HepG2 (cell line): ENCODE data around the gene GPR107. TPM values are rescaled to one million over a fixed set of nuclear protein-coding genes. Genes with fewer than 3 reads are reported as not detected.

Experiments
- ATAC-seq: fragments of 200-7000 bp; cut with Tn5 transposase; 3 replicates; pipeline ENCODE4 v1.9.1; 2020; ENCODE audit warnings: mild to moderate bottlenecking, moderate library complexity
- BruUV-seq: library from RNA; stranded (reverse); fragments of 400-500 nt; replicated peaks from 2 replicates; lab custom pipeline; 2021; lab: Mats Ljungman, UMichigan
- CTCF ChIA-PET: fragments of 300-600 bp; formaldehyde crosslinking; extraction: SDS; loops from one replicate; lab custom pipeline; 2021; ENCODE audit warnings: low total read pairs, inconsistent platforms, low intra/inter-chr PET ratio; lab: Yijun Ruan, JAX
- POLR2A ChIA-PET: fragments of 350-600 bp; sonication (Branson Sonifier 250); formaldehyde crosslinking; loops from one replicate; lab custom pipeline; 2020; ENCODE audit warnings: antibody characterized with exemption, inconsistent platforms; lab: Yijun Ruan, JAX
- DNase-seq: peaks from one replicate; pipeline ENCODE4 v3.0.0-alpha.2; 2015; ENCODE audit warnings: low spot score
- FAIRE-seq: peaks from 3 replicates; lab custom pipeline; 2011; peaks lifted over from hg19 to GRCh38; lab: Jason Lieb, UNC
- H2AFZ ChIP-seq: one replicate; pipeline ENCODE4 v1.6.1; 2011; ENCODE audit warnings: low read length, inconsistent platforms
- H3K27ac ChIP-seq: fragments of 300-600 bp; 3 replicates; pipeline ENCODE4 v1.8.0; 2011; ENCODE audit warnings: mixed run types, mild to moderate bottlenecking, mixed read lengths, low read length, inconsistent platforms; ENCODE audit not compliant: insufficient read depth; ENCODE audit errors: extremely low read length
- H3K27me3 ChIP-seq, 2 experiments: fragments of 200-600 bp in 1 of 2; 2 replicates in 1 of 2; 3 replicates in 1 of 2; pipeline versions ENCODE4 v1.6.0 to v1.8.0; 2011; ENCODE audit warnings: low read length in 2 of 2, mild to moderate bottlenecking in 2 of 2, moderate library complexity in 2 of 2, inconsistent platforms in 1 of 2; ENCODE audit not compliant: insufficient read depth in 2 of 2, control insufficient read depth in 1 of 2
- H3K36me3 ChIP-seq, 2 experiments: fragments of 200-600 bp in 1 of 2; replicated peaks in 1 of 2; 2 replicates in 1 of 2; 3 replicates in 1 of 2; pipeline versions ENCODE4 v1.5.1 to v1.8.0; 2011; ENCODE audit warnings: low read length in 2 of 2, inconsistent platforms in 1 of 2; ENCODE audit not compliant: insufficient read depth in 2 of 2, control insufficient read depth in 1 of 2
- H3K4me1 ChIP-seq: 2 replicates; pipeline ENCODE4 v1.5.1; 2012; ENCODE audit warnings: low read length, inconsistent platforms; ENCODE audit not compliant: insufficient read depth
- H3K4me2 ChIP-seq: 2 replicates; pipeline ENCODE4 v1.6.0; 2011; ENCODE audit warnings: low read depth, low read length, inconsistent platforms
- H3K4me3 ChIP-seq, 3 experiments: fragments of 200-600 bp in 1 of 3; sonication (generic), shearing (Covaris generic) in 1 of 3; replicated peaks in 1 of 3; 2 replicates each; pipeline ENCODE4 v1.5.1; 2011 to 2016; ENCODE audit warnings: low read length in 3 of 3, inconsistent platforms in 2 of 3, low read depth in 2 of 3, mild to moderate bottlenecking in 2 of 3, control low read depth in 1 of 3, mixed read lengths in 1 of 3; ENCODE audit not compliant: insufficient read depth in 1 of 3
- H3K79me2 ChIP-seq: one replicate; pipeline ENCODE4 v1.6.1; 2011; ENCODE audit warnings: low read length, inconsistent platforms; ENCODE audit not compliant: insufficient read depth
- H3K9ac ChIP-seq: 2 replicates; pipeline ENCODE4 v1.6.0; 2011; ENCODE audit warnings: mild to moderate bottlenecking, low read depth, low read length, inconsistent platforms; ENCODE audit not compliant: insufficient read depth
- H3K9me3 ChIP-seq: 2 replicates; pipeline ENCODE4 v1.5.1; 2012; ENCODE audit warnings: mild to moderate bottlenecking, low read length
- H4K20me1 ChIP-seq: 2 replicates; pipeline ENCODE4 v1.6.0; 2011; ENCODE audit warnings: inconsistent platforms, mild to moderate bottlenecking, low read length, moderate library complexity; ENCODE audit not compliant: insufficient read depth
- BHLHE40 ChIP-seq: IDR thresholded peaks from 2 replicates; pipeline ENCODE4 v1.6.1; 2011; ENCODE audit warnings: low read length, improper control_type of control experiment
- BRCA1 ChIP-seq: sonication (generic); formaldehyde crosslinking; IDR thresholded peaks from 2 replicates; pipeline ENCODE4 v1.4.0; 2020; ENCODE audit warnings: missing genetic modification reagents
- GTF3A ChIP-seq: sonication (generic); formaldehyde crosslinking; conservative IDR thresholded peaks from 2 replicates; pipeline ENCODE4 v1.4.0; 2020; ENCODE audit warnings: mild to moderate bottlenecking, missing genetic modification reagents
- KDM3A ChIP-seq: IDR thresholded peaks from 2 replicates; pipeline ENCODE4 v1.6.1; 2018; ENCODE audit warnings: low read depth, missing compliant biosample characterization
- KDM4B ChIP-seq: sonication (generic); formaldehyde crosslinking; IDR thresholded peaks from 2 replicates; pipeline ENCODE4 v1.4.0; 2020; ENCODE audit warnings: missing genetic modification reagents
- KDM5A ChIP-seq: fragments of 200-600 bp; sonication (generic); IDR thresholded peaks from 2 replicates; pipeline ENCODE4 v1.7.0; 2018; ENCODE audit warnings: antibody characterized with exemption, mild to moderate bottlenecking, low read length, borderline replicate concordance
- PCBP1 ChIP-seq: fragments of 200-400 bp; formaldehyde crosslinking; IDR thresholded peaks from 2 replicates; pipeline ENCODE4 v1.6.1; 2017; ENCODE audit warnings: mild to moderate bottlenecking, low read depth, low read length, borderline replicate concordance
- RFX3 ChIP-seq: IDR thresholded peaks from 2 replicates; pipeline ENCODE4 v1.6.1; 2016; ENCODE audit warnings: missing biosample characterization, missing genetic modification reagents
- TEAD2 ChIP-seq: sonication (generic); formaldehyde crosslinking; IDR thresholded peaks from 2 replicates; pipeline ENCODE4 v1.9.0; 2021; ENCODE audit warnings: missing genetic modification reagents
- ZNF350 ChIP-seq: sonication (generic); formaldehyde crosslinking; IDR thresholded peaks from 2 replicates; pipeline ENCODE4 v1.4.0; 2020; ENCODE audit warnings: mild to moderate bottlenecking, low read depth, missing genetic modification reagents, borderline replicate concordance
- ZNF44 ChIP-seq: sonication (generic); formaldehyde crosslinking; IDR thresholded peaks from 2 replicates; pipeline ENCODE4 v1.5.1; 2020; ENCODE audit warnings: mild to moderate bottlenecking, missing genetic modification reagents
- ZNF496 ChIP-seq: sonication (generic); formaldehyde crosslinking; IDR thresholded peaks from 2 replicates; pipeline ENCODE4 v1.8.1; 2023; ENCODE audit warnings: mild to moderate bottlenecking, moderate library complexity, missing genetic modification reagents; ENCODE audit not compliant: insufficient replicate concordance
- ZNF556 ChIP-seq: sonication (generic); formaldehyde crosslinking; IDR thresholded peaks from 2 replicates; pipeline ENCODE4 v1.4.0; 2020; ENCODE audit warnings: mild to moderate bottlenecking, missing genetic modification reagents, borderline replicate concordance
- ZNF878 ChIP-seq: sonication (generic); formaldehyde crosslinking; IDR thresholded peaks from 2 replicates; pipeline ENCODE4 v1.8.1; 2023; ENCODE audit warnings: mild to moderate bottlenecking, missing genetic modification reagents, moderate library complexity
- WGBS: methylation state at CpG from one replicate; pipeline ENCODE4 v1.1.6; 2017; ENCODE audit warnings: low lambda C conversion rate; 5-methylcytosine and 5-hydroxymethylcytosine counted together
- in situ Hi-C: cut with HindIII; loops from 2 replicates; pipeline ENCODE4 v1.10.0; 2017; ENCODE audit warnings: low pct_unique_long_range_greater_than_20kb; ENCODE audit not compliant: extremely low pct_ligation_motif_present
- intact Hi-C: fragments of 100-400 bp; cut with micrococcal nuclease; formaldehyde crosslinking; loops from one replicate; pipeline ENCODE4 v1.10.0; 2022; ENCODE audit not compliant: unreplicated experiment
- polyA plus RNA-seq, 8 experiments: library from polyadenylated mRNA; depleted of rRNA in 3 of 8; stranded (reverse) in 7 of 8; unstranded in 1 of 8; fragments of >200 nt; fragmentation: Illumina TruSeq in 4 of 8; extraction: Trizol in 4 of 8; gene quantifications; 2 replicates each; pipeline versions ENCODE4 v1.2.1 to v1.2.3, GENCODE V29; 2011 to 2016; ENCODE audit warnings: low read depth in 4 of 8, missing spikeins in 1 of 8, mixed read lengths in 1 of 8; ENCODE audit not compliant: insufficient read depth in 1 of 8
- total RNA-seq, 5 experiments: library from RNA; depleted of rRNA; stranded (reverse); fragments of >200 nt; fragmentation: Illumina TruSeq; extraction: Trizol; gene quantifications; 2 replicates each; pipeline ENCODE4 v1.2.3, GENCODE V29; 2016; ENCODE audit warnings: low read depth in 1 of 5
- TF ChIP-seq, protein P1 (sequence below): sonication (generic); formaldehyde crosslinking; IDR thresholded peaks from 2 replicates; pipeline ENCODE4 v1.9.0; 2021; ENCODE audit warnings: missing genetic modification reagents, borderline replicate concordance
- TF ChIP-seq, protein P2 (sequence below): sonication (generic); formaldehyde crosslinking; IDR thresholded peaks from 2 replicates; pipeline ENCODE4 v1.5.0; 2020; ENCODE audit warnings: mild to moderate bottlenecking, missing genetic modification reagents, borderline replicate concordance

The GPR107 gene
- total and polyA plus RNA-seq, 2 of the 13 experiments (the other 11 are each of a cell fraction or from before 2014, with no cell fraction given) = 22.5 to 24.4 TPM

- Histone ChIP-seq H3K4me3 (no peak overlapping the region), H4K20me1 (no peaks in the 10 kb centered on the region), H3K4me2 (no peak overlapping the region), H3K9ac (no peak overlapping the region), H2AFZ (no peak overlapping the region), H3K4me1 (no peaks in the 10 kb centered on the region)
- in situ Hi-C loops = no loop called here
- 99% methylated on average over 13 of the region's 14 CpGs for WGBS
- TF ChIP-seq ZNF44 (CRISPR knock-in tag) (no peak), GTF3A (CRISPR knock-in tag) (no peak), KDM3A (no peak), ZNF350 (CRISPR knock-in tag) (no peak), PCBP1 (no peak), ZNF878 (no peak), KDM5A (no peak), BHLHE40 (no peak), TEAD2 (CRISPR knock-in tag) (no peak), ZNF496 (CRISPR knock-in tag) (no peak), BRCA1 (CRISPR knock-in tag) (no peak), ZNF556 (CRISPR knock-in tag) (no peak), KDM4B (no peak), RFX3 (CRISPR knock-in tag) (no peak)
- TF ChIP-seq, protein P1, sequence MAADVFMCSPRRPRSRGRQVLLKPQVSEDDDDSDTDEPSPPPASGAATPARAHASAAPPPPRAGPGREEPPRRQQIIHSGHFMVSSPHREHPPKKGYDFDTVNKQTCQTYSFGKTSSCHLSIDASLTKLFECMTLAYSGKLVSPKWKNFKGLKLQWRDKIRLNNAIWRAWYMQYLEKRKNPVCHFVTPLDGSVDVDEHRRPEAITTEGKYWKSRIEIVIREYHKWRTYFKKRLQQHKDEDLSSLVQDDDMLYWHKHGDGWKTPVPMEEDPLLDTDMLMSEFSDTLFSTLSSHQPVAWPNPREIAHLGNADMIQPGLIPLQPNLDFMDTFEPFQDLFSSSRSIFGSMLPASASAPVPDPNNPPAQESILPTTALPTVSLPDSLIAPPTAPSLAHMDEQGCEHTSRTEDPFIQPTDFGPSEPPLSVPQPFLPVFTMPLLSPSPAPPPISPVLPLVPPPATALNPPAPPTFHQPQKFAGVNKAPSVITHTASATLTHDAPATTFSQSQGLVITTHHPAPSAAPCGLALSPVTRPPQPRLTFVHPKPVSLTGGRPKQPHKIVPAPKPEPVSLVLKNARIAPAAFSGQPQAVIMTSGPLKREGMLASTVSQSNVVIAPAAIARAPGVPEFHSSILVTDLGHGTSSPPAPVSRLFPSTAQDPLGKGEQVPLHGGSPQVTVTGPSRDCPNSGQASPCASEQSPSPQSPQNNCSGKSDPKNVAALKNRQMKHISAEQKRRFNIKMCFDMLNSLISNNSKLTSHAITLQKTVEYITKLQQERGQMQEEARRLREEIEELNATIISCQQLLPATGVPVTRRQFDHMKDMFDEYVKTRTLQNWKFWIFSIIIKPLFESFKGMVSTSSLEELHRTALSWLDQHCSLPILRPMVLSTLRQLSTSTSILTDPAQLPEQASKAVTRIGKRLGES = no peak
- TF ChIP-seq, protein P2, sequence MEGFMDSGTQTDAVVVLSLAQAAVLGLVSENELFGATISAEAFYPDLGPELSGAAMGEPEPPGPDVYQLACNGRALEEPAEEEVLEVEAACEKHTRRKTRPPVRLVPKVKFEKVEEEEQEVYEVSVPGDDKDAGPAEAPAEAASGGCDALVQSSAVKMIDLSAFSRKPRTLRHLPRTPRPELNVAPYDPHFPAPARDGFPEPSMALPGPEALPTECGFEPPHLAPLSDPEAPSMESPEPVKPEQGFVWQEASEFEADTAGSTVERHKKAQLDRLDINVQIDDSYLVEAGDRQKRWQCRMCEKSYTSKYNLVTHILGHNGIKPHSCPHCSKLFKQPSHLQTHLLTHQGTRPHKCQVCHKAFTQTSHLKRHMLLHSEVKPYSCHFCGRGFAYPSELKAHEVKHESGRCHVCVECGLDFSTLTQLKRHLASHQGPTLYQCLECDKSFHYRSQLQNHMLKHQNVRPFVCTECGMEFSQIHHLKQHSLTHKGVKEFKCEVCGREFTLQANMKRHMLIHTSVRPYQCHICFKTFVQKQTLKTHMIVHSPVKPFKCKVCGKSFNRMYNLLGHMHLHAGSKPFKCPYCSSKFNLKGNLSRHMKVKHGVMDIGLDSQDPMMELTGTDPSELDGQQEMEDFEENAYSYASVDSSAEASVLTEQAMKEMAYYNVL (CRISPR knock-in tag) = no peak
- TF ChIP-seq, all 625 proteins: peak for 0
- no peaks in the 10 kb centered on the region for H3K79me2 ChIP-seq
- H3K36me3 ChIP-seq = peaks cover 10 to 26% of the 10 kb centered on the region in 2 experiments; a peak in 4 of 5 replicates
- H3K9me3 ChIP-seq = no peaks in the 10 kb centered on the region
- H3K27ac ChIP-seq = no peak overlapping the region
- no peaks in the 10 kb centered on the region for H3K27me3 ChIP-seq
- CTCF ChIA-PET = no interaction called here
- FAIRE-seq = no peak
- ATAC-seq = no peak
- DNase-seq = no peak
- POLR2A ChIA-PET = no interaction called here
- intact Hi-C loops = no loop called here
- no TSS peak for BruUV-seq
Measured at GRCh38 chr9:130128733-130129431, 75.2 kb downstream of the GPR107 start.
